GM18861 (cell line): Measurements from ENCODE around the gene SLC35G4.
"Not testable (repeated sequence)": the region's sequence is repeated elsewhere in the genome, so short reads cannot be mapped to it uniquely, and the experiment has no call there.

ENCODE experiments used
- ATAC-seq: cut with Tn5 transposase; IDR thresholded peaks from one replicate; pipeline ENCODE4 v1.9.1; 2021; ENCODE audit not compliant: unreplicated experiment

The SLC35G4 gene

GRCh38 chr18:11613073-11613472 lies 3.7 kb downstream of the SLC35G4 start:
- not testable (repeated sequence) for ATAC-seq

GRCh38 chr18:11613611-11614010 lies 4.2 kb downstream of the SLC35G4 start:
- not testable (repeated sequence) for ATAC-seq

GRCh38 chr18:11614042-11614441 lies 4.6 kb downstream of the SLC35G4 start:
- ATAC-seq: not testable (repeated sequence)

- ATAC-seq: not testable (repeated sequence)
Measured at GRCh38 chr18:11614981-11615380, 5.6 kb downstream of the SLC35G4 start.

- ATAC-seq: not testable (repeated sequence)
Measured at GRCh38 chr18:11647310-11647709, 37.9 kb downstream of the SLC35G4 start.

GRCh38 chr18:11647804-11648203 lies 38.4 kb downstream of the SLC35G4 start:
- not testable (repeated sequence) for ATAC-seq

GRCh38 chr18:11649839-11650238 lies 40.4 kb downstream of the SLC35G4 start:
- ATAC-seq: no peak

GRCh38 chr18:11651899-11652298 lies 42.5 kb downstream of the SLC35G4 start:
- ATAC-seq: no peak

GRCh38 chr18:11653521-11653920 lies 44.1 kb downstream of the SLC35G4 start:
- no peak for ATAC-seq

- no peak for ATAC-seq
Measured at GRCh38 chr18:11654736-11655605, 45.6 kb downstream of the SLC35G4 start.

GRCh38 chr18:11655606-11655932 lies 46.2 kb downstream of the SLC35G4 start:
- ATAC-seq: no peak

GRCh38 chr18:11657152-11657551 lies 47.8 kb downstream of the SLC35G4 start:
- ATAC-seq: no peak

- ATAC-seq: no peak
Measured at GRCh38 chr18:11657554-11657953, 48.2 kb downstream of the SLC35G4 start.

- ATAC-seq: no peak
Measured at GRCh38 chr18:11658019-11658418, 48.6 kb downstream of the SLC35G4 start.

- ATAC-seq: no peak
Measured at GRCh38 chr18:11658989-11659388, 49.6 kb downstream of the SLC35G4 start.
